ENCODE measurements around the gene LAYN. TPM values are rescaled to one million over a fixed set of nuclear protein-coding genes. Genes with fewer than 3 reads are reported as not detected.

The LAYN gene
- total and polyA plus RNA-seq, 2 donors (not counting 3 experiments of a cell fraction or from before 2014, with no cell fraction given), result 0.92 to 2.2 TPM

DNA sequence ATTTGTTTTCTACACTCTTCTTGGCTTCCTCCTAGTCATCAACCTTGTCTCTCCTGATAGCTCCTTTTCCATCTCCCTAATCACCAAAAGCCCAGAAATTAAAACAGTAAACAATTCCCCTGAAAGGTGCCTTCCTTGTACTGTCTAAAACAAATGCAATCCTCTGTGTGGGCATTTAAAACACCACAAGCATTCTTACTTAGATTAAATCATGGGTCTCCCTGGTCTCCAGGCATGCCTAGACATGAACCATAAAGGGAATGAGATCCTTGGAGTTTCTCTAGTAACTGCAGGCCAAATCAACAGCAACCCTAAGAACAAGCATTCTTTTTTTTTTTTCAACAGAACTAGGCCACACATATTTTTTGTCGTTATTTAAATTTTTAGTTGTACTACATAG is 30.2 kb upstream of the LAYN start:
- Histone ChIP-seq H4K20me1 (replicated peaks; ENCODE audit: control insufficient read depth, extremely low read depth, insufficient read depth, low read length) (no peaks in the 10 kb centered on the region), H3K4me1 (ENCODE audit: control insufficient read depth, extremely low read depth, insufficient read depth, low read length) (peaks cover 4% of the 10 kb centered on the region), H3K27ac (ENCODE audit: insufficient read depth, low read depth, low read length) (no peak overlapping the region), H3K36me3 (ENCODE audit: control insufficient read depth in 2 of 2, extremely low read depth in 1 of 2, insufficient read depth in 2 of 2, low read length in 2 of 2) (no peaks in the 10 kb centered on the region), H3K79me2 (ENCODE audit: control insufficient read depth, insufficient read depth, low read length) (no peaks in the 10 kb centered on the region), H2AFZ (ENCODE audit: low read depth, low read length) (no peak overlapping the region), H3K4me2 (ENCODE audit: insufficient read depth, low read length) (no peak overlapping the region), H3K9me3 (replicated peaks; ENCODE audit: control insufficient read depth, insufficient read depth, low read length) (no peaks in the 10 kb centered on the region), H3K4me3 (replicated peaks in 1 of 3; ENCODE audit: insufficient read depth in 1 of 3, low read depth in 1 of 3, low read length in 3 of 3) (no peak overlapping the region), H3K9me1 (replicated peaks; ENCODE audit: control insufficient read depth, extremely low read depth, insufficient read depth, low read length) (no peaks in the 10 kb centered on the region), H3K9ac (replicated peaks; ENCODE audit: extremely low read depth, insufficient read depth, low read length) (no peak overlapping the region), H3K27me3 (ENCODE audit: control insufficient read depth in 2 of 2, insufficient read depth in 2 of 2, low read length in 2 of 2) (peaks cover 22 to 44% of the 10 kb centered on the region in 2 experiments)
- POLR2A ChIA-PET, result no interaction called here
- DNase-seq (ENCODE audit: low read depth, low spot score) (no peak), FAIRE-seq (no peak)
- dilution Hi-C loops (cut with MboI; ENCODE audit: extremely low pct_ligation_motif_present, low sequenced_read_pairs), result no loop called here
- TF ChIP-seq CTCF (IDR thresholded peaks at IDR 0.05; ENCODE audit: extremely low read depth in 1 of 2, insufficient read depth in 1 of 2, low read depth in 1 of 2, low read length in 2 of 2) (no peak), EZH2 (IDR thresholded peaks at IDR 0.05; ENCODE audit: borderline replicate concordance, low read depth, low read length, severe bottlenecking) (no peak), POLR2AphosphoS5 (IDR thresholded peaks at IDR 0.05; ENCODE audit: insufficient read depth, low read depth, low read length) (no peak)
- CTCF ChIA-PET, result no interaction called here
- intact Hi-C loops (cut with micrococcal nuclease), result no loop called here
- no TSS peak for BruUV-seq (replicated peaks)
